ENCODE results near the gene SMIM35. TPM values are rescaled to one million over a fixed set of nuclear protein-coding genes. Genes with fewer than 3 reads are reported as not detected.

The SMIM35 gene
- total and polyA plus RNA-seq, 2 donors (not counting 3 experiments of a cell fraction or from before 2014, with no cell fraction given): not detected

GRCh38 chr11:118087931-118088330, 1.2 kb upstream of the SMIM35 start:
- no peak for TF ChIP-seq EZH2 (IDR thresholded peaks at IDR 0.05; ENCODE audit: borderline replicate concordance, low read depth, low read length, severe bottlenecking)
- no peak overlapping the region for H2AFZ ChIP-seq (ENCODE audit: low read depth, low read length)
- ChIA-PET POLR2A (no interaction called here), CTCF (interaction anchor here (1.4 kb wide), 1 partner anchor 34 kb away, joined by 3 read pairs; no protein-coding TSS in a partner anchor)
- intact Hi-C loops (cut with micrococcal nuclease) (no loop called here), dilution Hi-C loops (cut with MboI; ENCODE audit: extremely low pct_ligation_motif_present, low sequenced_read_pairs) (no loop called here)
- H3K4me3 ChIP-seq (replicated peaks in 1 of 3; ENCODE audit: insufficient read depth in 1 of 3, low read depth in 1 of 3, low read length in 3 of 3): no peak overlapping the region
- peaks cover 8% of the 10 kb centered on the region for H3K4me1 ChIP-seq (ENCODE audit: control insufficient read depth, extremely low read depth, insufficient read depth, low read length)
- H3K27ac ChIP-seq (ENCODE audit: insufficient read depth, low read depth, low read length): no peak overlapping the region
- no peak overlapping the region for H3K9ac ChIP-seq (replicated peaks; ENCODE audit: extremely low read depth, insufficient read depth, low read length)
- no peak for FAIRE-seq
- no peaks in the 10 kb centered on the region for H3K79me2 ChIP-seq (ENCODE audit: control insufficient read depth, insufficient read depth, low read length)
- no peaks in the 10 kb centered on the region for H3K36me3 ChIP-seq (ENCODE audit: control insufficient read depth in 2 of 2, extremely low read depth in 1 of 2, insufficient read depth in 2 of 2, low read length in 2 of 2)
- no peak overlapping the region for H3K4me2 ChIP-seq (ENCODE audit: insufficient read depth, low read length)
- no peaks in the 10 kb centered on the region for H3K9me1 ChIP-seq (replicated peaks; ENCODE audit: control insufficient read depth, extremely low read depth, insufficient read depth, low read length)
- BruUV-seq (replicated peaks): no TSS peak
- no peaks in the 10 kb centered on the region for H3K27me3 ChIP-seq (ENCODE audit: control insufficient read depth in 2 of 2, insufficient read depth in 2 of 2, low read length in 2 of 2)
- no peaks in the 10 kb centered on the region for H3K9me3 ChIP-seq (replicated peaks; ENCODE audit: control insufficient read depth, insufficient read depth, low read length)
- no peaks in the 10 kb centered on the region for H4K20me1 ChIP-seq (replicated peaks; ENCODE audit: control insufficient read depth, extremely low read depth, insufficient read depth, low read length)
- no peak for DNase-seq (ENCODE audit: low read depth, low spot score)

- Histone ChIP-seq H2AFZ (ENCODE audit: low read depth, low read length) (no peak overlapping the region), H4K20me1 (replicated peaks; ENCODE audit: control insufficient read depth, extremely low read depth, insufficient read depth, low read length) (no peaks in the 10 kb centered on the region), H3K9me1 (replicated peaks; ENCODE audit: control insufficient read depth, extremely low read depth, insufficient read depth, low read length) (no peaks in the 10 kb centered on the region), H3K27ac (ENCODE audit: insufficient read depth, low read depth, low read length) (no peak overlapping the region), H3K79me2 (ENCODE audit: control insufficient read depth, insufficient read depth, low read length) (no peaks in the 10 kb centered on the region), H3K36me3 (ENCODE audit: control insufficient read depth in 2 of 2, extremely low read depth in 1 of 2, insufficient read depth in 2 of 2, low read length in 2 of 2) (no peaks in the 10 kb centered on the region), H3K27me3 (ENCODE audit: control insufficient read depth in 2 of 2, insufficient read depth in 2 of 2, low read length in 2 of 2) (peaks cover 3% of the 10 kb centered on the region in 2 experiments), H3K4me2 (ENCODE audit: insufficient read depth, low read length) (no peak overlapping the region), H3K9ac (replicated peaks; ENCODE audit: extremely low read depth, insufficient read depth, low read length) (no peak overlapping the region), H3K4me3 (replicated peaks in 1 of 3; ENCODE audit: insufficient read depth in 1 of 3, low read depth in 1 of 3, low read length in 3 of 3) (no peak overlapping the region), H3K4me1 (ENCODE audit: control insufficient read depth, extremely low read depth, insufficient read depth, low read length) (peaks cover 8% of the 10 kb centered on the region), H3K9me3 (replicated peaks; ENCODE audit: control insufficient read depth, insufficient read depth, low read length) (no peaks in the 10 kb centered on the region)
- dilution Hi-C loops (cut with MboI; ENCODE audit: extremely low pct_ligation_motif_present, low sequenced_read_pairs) (no loop called here), intact Hi-C loops (cut with micrococcal nuclease) (no loop called here)
- POLR2A ChIA-PET: no interaction called here
- FAIRE-seq (no peak), DNase-seq (ENCODE audit: low read depth, low spot score) (no peak)
- CTCF ChIA-PET: interaction anchor here (1.0 to 1.3 kb wide), 2 partner anchors 13 to 31 kb away, joined by 3 read pairs; no protein-coding TSS in a partner anchor
- BruUV-seq (replicated peaks): no TSS peak
- no peak for TF ChIP-seq POLR2A (IDR thresholded peaks at IDR 0.05; ENCODE audit: low read depth, low read length)
- no peak for TF ChIP-seq FOS (IDR thresholded peaks at IDR 0.05; ENCODE audit: borderline replicate concordance, insufficient read depth, low read length)
- no peak for TF ChIP-seq POLR2AphosphoS5 (IDR thresholded peaks at IDR 0.05; ENCODE audit: insufficient read depth, low read depth, low read length)
- no peak for TF ChIP-seq CTCF (IDR thresholded peaks at IDR 0.05; ENCODE audit: extremely low read depth in 1 of 2, insufficient read depth in 1 of 2, low read depth in 1 of 2, low read length in 2 of 2)
- no peak for TF ChIP-seq JUN (IDR thresholded peaks at IDR 0.05; ENCODE audit: borderline replicate concordance, insufficient read depth, insufficient read length, low read depth)
- no peak for TF ChIP-seq MYC (IDR thresholded peaks at IDR 0.05; ENCODE audit: low read depth, low read length)
- TF ChIP-seq GATA2 (IDR thresholded peaks at IDR 0.05; ENCODE audit: insufficient read depth, insufficient read length, low read depth, low read length): no peak
- no peak for TF ChIP-seq MAX (IDR thresholded peaks at IDR 0.05; ENCODE audit: insufficient read depth, insufficient read length)
- no peak for TF ChIP-seq EZH2 (IDR thresholded peaks at IDR 0.05; ENCODE audit: borderline replicate concordance, low read depth, low read length, severe bottlenecking)
Observed at GRCh38 chr11:118084656-118085055, 2.1 kb downstream of the SMIM35 start.

Data from endothelial cell of umbilical vein (primary cell).